Adrenal gland (tissue), 12 donors: ENCODE data around the gene AUTS2. TPM values are rescaled to one million over a fixed set of nuclear protein-coding genes. Genes with fewer than 3 reads are reported as not detected.
A peak's percentile ranks its signal among the peaks of the same experiment; 100 is the strongest.

Experiments used
- DNase-seq, 7 donors: peaks; one replicate each; pipeline ENCODE4 v3.0.0-alpha.2; 2019 to 2020
- H3K27ac ChIP-seq, 5 donors: fragments of 200-600 bp; sonication (generic) in 4 of 5; 1 replicate in 3 of 5; 2 replicates in 2 of 5; pipeline versions ENCODE4 v1.5.1 to v1.8.0; 2016 to 2020; ENCODE audit warnings: mild to moderate bottlenecking in 1 of 5
- H3K27me3 ChIP-seq: fragments of 200-600 bp; 2 replicates; pipeline ENCODE4 v1.8.0; 2021
- H3K36me3 ChIP-seq, 2 donors: fragments of 200-600 bp; replicated peaks in 1 of 2; 1 replicate in 1 of 2; 2 replicates in 1 of 2; pipeline versions ENCODE4 v1.5.1 to v1.8.0; 2018 to 2022
- H3K4me1 ChIP-seq, 2 donors: fragments of 200-600 bp; replicated peaks in 1 of 2; 1 replicate in 1 of 2; 2 replicates in 1 of 2; pipeline versions ENCODE4 v1.5.1 to v1.8.0; 2018 to 2021
- H3K4me3 ChIP-seq, 4 donors: fragments of 200-600 bp; sonication (generic) in 3 of 4; one replicate each; pipeline ENCODE4 v1.5.1; 2016 to 2018
- H3K9me3 ChIP-seq, 3 donors: fragments of 200-600 bp; sonication (generic) in 1 of 3; replicated peaks in 1 of 3; 1 replicate in 2 of 3; 2 replicates in 1 of 3; pipeline versions ENCODE4 v1.5.1 to v1.8.0; 2016 to 2021
- CTCF ChIP-seq, 6 experiments: fragments of 450-650 bp in 4 of 6; fragments of 200-600 bp in 2 of 6; sonication (generic) in 1 of 6; IDR thresholded peaks; 1 replicate in 5 of 6; 2 replicates in 1 of 6; pipeline versions ENCODE4 v1.5.1 to v1.8.0; 2016 to 2021; ENCODE audit warnings: antibody characterized with exemption in 6 of 6, mild to moderate bottlenecking in 2 of 6, moderate library complexity in 1 of 6
- POLR2A ChIP-seq, 2 donors: fragments of 450-650 bp; IDR thresholded peaks; one replicate each; pipeline ENCODE4 v1.6.1; 2017; ENCODE audit warnings: antibody characterized with exemption in 2 of 2, mild to moderate bottlenecking in 2 of 2, moderate library complexity in 1 of 2
- WGBS, 4 donors: extraction: QIAGEN DNeasy Blood & Tissue Kit in 2 of 4; methylation state at CpG; one replicate each; pipeline versions ENCODE4 v1.1.5 to v1.1.7; 2013 to 2017; 5-methylcytosine and 5-hydroxymethylcytosine counted together
- intact Hi-C, 2 donors: fragments of 100-400 bp; cut with DNase I; formaldehyde crosslinking; loops; one replicate each; pipeline versions ENCODE4 v1.14.1 to v1.15.0; 2022 to 2023
- polyA plus RNA-seq, 3 donors: library from polyadenylated mRNA; stranded (reverse); fragments of 200-250 nt in 2 of 3; fragments of 350-450 nt in 1 of 3; fragmentation: Illumina TruSeq in 1 of 3; extraction: RNeasy Lipid Tissue Mini Kit (QIAGEN cat#74804) in 1 of 3; gene quantifications; one replicate each; pipeline ENCODE4 v1.2.3, GENCODE V29; 2013 to 2014
- total RNA-seq, 9 donors: library from RNA; depleted of rRNA in 4 of 9; stranded (reverse); fragments of >200 nt in 4 of 9; fragments of 120-200 nt in 1 of 9; fragmentation: NEBNext Ultra II Directional in 1 of 9; extraction: Animal tissue kit (Norgen Biotek cat#: 25700) in 1 of 9; gene quantifications; one replicate each; pipeline versions ENCODE4 v1.1.0 to v1.2.4, GENCODE V29; 2013 to 2023
- donor health status: healthy with polysubstance abuse.
- donor health status: Bipolar disorder and iron deficiency.
- donor health status: DM: yes; HTN: yes; CAD: no.
- donor health status: DM: no; HTN: no; CAD: no.
- donor health status: DM: no; HTN: no; CAD: no.
- donor health status: DM: yes; HTN: yes; CAD: no.

Gene AUTS2
- total and polyA plus RNA-seq, 12 donors = 6.4 to 44.0 (median 15.2) TPM

- Histone ChIP-seq H3K9me3 (no peaks in the 10 kb centered on the region), H3K36me3 (no peaks in the 10 kb centered on the region), H3K4me1 (no peaks in the 10 kb centered on the region), H3K4me3 (no peak overlapping the region), H3K27ac (no peak overlapping the region), H3K27me3 (no peaks in the 10 kb centered on the region)
- intact Hi-C loops = no loop called here
- TF ChIP-seq POLR2A (IDR thresholded peaks at IDR 0.05) = no peak
- no peak for TF ChIP-seq CTCF (IDR thresholded peaks at IDR 0.05)
- no peak for DNase-seq
- 91 to 93% (median 92%) methylated on average over 16 of the region's 16 CpGs for WGBS, 4 donors
These were observed 1070.5 kb downstream of the AUTS2 start for GRCh38 chr7:70668606-70669358.

- no peak for TF ChIP-seq POLR2A (IDR thresholded peaks at IDR 0.05)
- no peak for TF ChIP-seq CTCF (IDR thresholded peaks at IDR 0.05)
- no peak for DNase-seq
- H3K27ac ChIP-seq = no peak overlapping the region
- no peak overlapping the region for H3K4me3 ChIP-seq
- 89 to 95% (median 94%) methylated on average over 8 of the region's 8 CpGs for WGBS, 4 donors
- intact Hi-C loops = no loop called here
- H3K27me3 ChIP-seq = no peaks in the 10 kb centered on the region
- H3K9me3 ChIP-seq = no peaks in the 10 kb centered on the region
- no peaks in the 10 kb centered on the region for H3K4me1 ChIP-seq
- H3K36me3 ChIP-seq = no peaks in the 10 kb centered on the region
These were observed 1071.6 kb downstream of the AUTS2 start for GRCh38 chr7:70669854-70670253.

- TF ChIP-seq CTCF (IDR thresholded peaks at IDR 0.05) (no peak), POLR2A (IDR thresholded peaks at IDR 0.05) (no peak)
- 89 to 93% (median 91%) methylated on average over 7 of the region's 7 CpGs for WGBS, 4 donors
- H3K27me3 ChIP-seq = no peaks in the 10 kb centered on the region
- DNase-seq = no peak
- no peak overlapping the region for H3K27ac ChIP-seq
- intact Hi-C loops = no loop called here
- no peak overlapping the region for H3K4me3 ChIP-seq
- H3K4me1 ChIP-seq = no peaks in the 10 kb centered on the region
- H3K9me3 ChIP-seq = no peaks in the 10 kb centered on the region
- no peaks in the 10 kb centered on the region for H3K36me3 ChIP-seq
These were observed 1072.0 kb downstream of the AUTS2 start for GRCh38 chr7:70670288-70670687.

- peak in 1 of 7 donors; percentile 35 for DNase-seq
- H3K4me3 ChIP-seq = no peak overlapping the region
- WGBS, 4 donors = 92 to 95% (median 93%) methylated on average over 11 of the region's 11 CpGs
- no peaks in the 10 kb centered on the region for H3K9me3 ChIP-seq
- intact Hi-C loops = no loop called here
- TF ChIP-seq POLR2A (IDR thresholded peaks at IDR 0.05) (no peak), CTCF (IDR thresholded peaks at IDR 0.05) (no peak)
- H3K27ac ChIP-seq = no peak overlapping the region
- H3K36me3 ChIP-seq = no peaks in the 10 kb centered on the region
- no peaks in the 10 kb centered on the region for H3K4me1 ChIP-seq
- no peaks in the 10 kb centered on the region for H3K27me3 ChIP-seq
These were observed 1075.7 kb downstream of the AUTS2 start for GRCh38 chr7:70673778-70674570.
